GM18867 (cell line): ENCODE measurements around the gene FOXP4.

Source experiments
- ATAC-seq: cut with Tn5 transposase; IDR thresholded peaks from one replicate; pipeline ENCODE4 v1.9.1; 2021; ENCODE audit warnings: mild to moderate bottlenecking, moderate library complexity; ENCODE audit not compliant: unreplicated experiment

Gene FOXP4

GRCh38 chr6:41642090-41642959, 96.1 kb downstream of the FOXP4 start:
- ATAC-seq = no peak

GRCh38 chr6:41642960-41643898, 97.0 kb downstream of the FOXP4 start:
- no peak for ATAC-seq

- ATAC-seq = no peak
Observed at GRCh38 chr6:41643899-41644269, 97.7 kb downstream of the FOXP4 start.

- ATAC-seq = no peak
Observed at GRCh38 chr6:41644297-41644879, 98.2 kb downstream of the FOXP4 start.

- ATAC-seq = no peak
Observed at GRCh38 chr6:41645007-41645618, 98.9 kb downstream of the FOXP4 start.

- ATAC-seq = no peak
Observed at GRCh38 chr6:41646026-41646795, 100.0 kb downstream of the FOXP4 start.

- no peak for ATAC-seq
Observed at GRCh38 chr6:41647061-41647511, 100.9 kb downstream of the FOXP4 start.

GRCh38 chr6:41648070-41648585, 101.9 kb downstream of the FOXP4 start:
- ATAC-seq = no peak

GRCh38 chr6:41648921-41649320, 102.7 kb downstream of the FOXP4 start:
- no peak for ATAC-seq

GRCh38 chr6:41649596-41649995, 103.4 kb downstream of the FOXP4 start:
- ATAC-seq = no peak

GRCh38 chr6:41650120-41650519, 103.9 kb downstream of the FOXP4 start:
- no peak for ATAC-seq

GRCh38 chr6:41651246-41651961, 105.2 kb downstream of the FOXP4 start:
- no peak for ATAC-seq
